Omental fat pad (tissue), 4 donors: ENCODE data around the gene CALY. TPM values are rescaled to one million over a fixed set of nuclear protein-coding genes. Genes with fewer than 3 reads are reported as not detected.

ENCODE experiments used
- ATAC-seq: fragments of 150-250 bp; one replicate; pipeline ENCODE4 v1.9.1; 2016; ENCODE audit warnings: mild to moderate bottlenecking, moderate library complexity; ENCODE audit not compliant: low FRiP score
- DNase-seq: peaks from one replicate; pipeline ENCODE4 v3.0.0-alpha.2; 2019; ENCODE audit warnings: low spot score
- total RNA-seq, 4 donors: library from RNA; depleted of rRNA; stranded (reverse); fragments of >200 nt; gene quantifications; one replicate each; pipeline ENCODE4 v1.1.0, GENCODE V29; 2016
- TF ChIP-seq, protein P1 (sequence below), 3 donors: fragments of 450-650 bp; IDR thresholded peaks; one replicate each; pipeline ENCODE4 v1.5.1; 2016 to 2017; ENCODE audit warnings: antibody characterized with exemption in 3 of 3, mild to moderate bottlenecking in 3 of 3, moderate library complexity in 2 of 3

Gene CALY
- total RNA-seq, 4 donors from 2014 or later = not detected

- TF ChIP-seq, protein P1, sequence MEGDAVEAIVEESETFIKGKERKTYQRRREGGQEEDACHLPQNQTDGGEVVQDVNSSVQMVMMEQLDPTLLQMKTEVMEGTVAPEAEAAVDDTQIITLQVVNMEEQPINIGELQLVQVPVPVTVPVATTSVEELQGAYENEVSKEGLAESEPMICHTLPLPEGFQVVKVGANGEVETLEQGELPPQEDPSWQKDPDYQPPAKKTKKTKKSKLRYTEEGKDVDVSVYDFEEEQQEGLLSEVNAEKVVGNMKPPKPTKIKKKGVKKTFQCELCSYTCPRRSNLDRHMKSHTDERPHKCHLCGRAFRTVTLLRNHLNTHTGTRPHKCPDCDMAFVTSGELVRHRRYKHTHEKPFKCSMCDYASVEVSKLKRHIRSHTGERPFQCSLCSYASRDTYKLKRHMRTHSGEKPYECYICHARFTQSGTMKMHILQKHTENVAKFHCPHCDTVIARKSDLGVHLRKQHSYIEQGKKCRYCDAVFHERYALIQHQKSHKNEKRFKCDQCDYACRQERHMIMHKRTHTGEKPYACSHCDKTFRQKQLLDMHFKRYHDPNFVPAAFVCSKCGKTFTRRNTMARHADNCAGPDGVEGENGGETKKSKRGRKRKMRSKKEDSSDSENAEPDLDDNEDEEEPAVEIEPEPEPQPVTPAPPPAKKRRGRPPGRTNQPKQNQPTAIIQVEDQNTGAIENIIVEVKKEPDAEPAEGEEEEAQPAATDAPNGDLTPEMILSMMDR (IDR thresholded peaks at IDR 0.05) = no peak
- ATAC-seq = no peak
- no peak for DNase-seq
Measured at GRCh38 chr10:133302230-133302629, 34.5 kb downstream of the CALY start.

DNA sequence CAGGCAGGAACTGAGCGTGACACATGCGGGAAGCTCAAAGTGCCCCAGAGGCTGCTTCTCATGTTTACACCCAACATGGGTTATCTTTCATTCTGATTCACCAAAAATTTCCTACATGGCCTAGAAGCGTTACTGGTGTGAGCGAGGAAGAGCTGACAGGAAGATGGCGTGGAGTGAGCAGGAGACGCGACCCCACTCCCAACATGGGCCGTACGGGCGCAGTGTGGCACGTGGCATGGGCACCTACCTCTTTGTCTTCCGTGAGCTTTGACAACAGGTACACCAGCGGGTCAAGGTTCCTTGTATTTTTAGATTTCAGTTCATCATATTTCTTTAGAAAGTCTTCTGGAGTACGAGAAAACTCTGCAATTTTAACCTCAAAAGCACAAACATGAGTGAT lies 37.0 kb downstream of the CALY start:
- ATAC-seq (no peak), DNase-seq (no peak)
- TF ChIP-seq, protein P1 (IDR thresholded peaks at IDR 0.05) = no peak

DNA sequence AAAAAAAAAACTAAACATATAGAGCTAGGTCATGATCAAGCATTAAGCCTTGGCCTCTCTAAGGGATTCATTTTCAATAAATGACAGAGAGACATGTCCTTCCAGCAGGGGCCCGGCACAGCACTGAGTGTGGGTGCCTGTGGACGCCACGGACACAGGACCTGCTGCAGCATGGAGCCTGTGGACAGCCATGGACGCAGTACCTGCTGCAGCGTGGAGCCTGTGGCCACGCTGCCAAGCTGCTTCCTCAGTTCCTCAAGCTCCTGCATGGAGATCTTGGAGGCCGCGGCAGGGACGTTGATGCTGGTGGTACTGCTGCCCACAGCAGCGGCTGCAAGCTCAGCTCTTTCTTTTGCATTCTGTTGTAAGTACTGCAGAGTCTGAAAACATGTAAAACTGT lies 37.5 kb downstream of the CALY start:
- TF ChIP-seq, protein P1 (IDR thresholded peaks at IDR 0.05) = no peak

GRCh38 chr10:133298466-133298865 lies 38.2 kb downstream of the CALY start:
- TF ChIP-seq, protein P1 (IDR thresholded peaks at IDR 0.05) = no peak
- ATAC-seq (no peak), DNase-seq (no peak)

More for the DNA sequence above, 37.5 kb downstream of the CALY start:
- no peak for ATAC-seq
- DNase-seq = no peak

DNA sequence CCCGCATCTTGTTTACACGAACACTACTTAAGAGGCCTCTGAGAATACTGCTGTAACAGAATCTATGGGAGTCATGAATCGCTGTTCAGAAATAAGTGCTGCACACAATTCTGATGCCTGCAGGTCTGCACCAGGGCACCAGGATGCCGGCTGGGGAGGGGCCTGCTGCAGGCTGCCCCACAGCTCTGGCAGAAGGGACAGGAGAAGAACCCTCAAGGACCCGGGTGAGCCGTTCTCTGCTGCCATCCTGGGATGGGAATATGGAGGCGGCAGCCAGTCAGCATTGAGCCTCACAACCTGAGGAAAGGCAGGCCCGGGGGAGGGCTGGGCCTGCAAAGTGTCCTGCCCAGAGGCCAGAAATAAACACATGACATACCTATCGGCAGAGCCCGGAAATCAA lies 39.2 kb downstream of the CALY start:
- TF ChIP-seq, protein P1 (IDR thresholded peaks at IDR 0.05) = no peak
- no peak for DNase-seq
- ATAC-seq = no peak

DNA sequence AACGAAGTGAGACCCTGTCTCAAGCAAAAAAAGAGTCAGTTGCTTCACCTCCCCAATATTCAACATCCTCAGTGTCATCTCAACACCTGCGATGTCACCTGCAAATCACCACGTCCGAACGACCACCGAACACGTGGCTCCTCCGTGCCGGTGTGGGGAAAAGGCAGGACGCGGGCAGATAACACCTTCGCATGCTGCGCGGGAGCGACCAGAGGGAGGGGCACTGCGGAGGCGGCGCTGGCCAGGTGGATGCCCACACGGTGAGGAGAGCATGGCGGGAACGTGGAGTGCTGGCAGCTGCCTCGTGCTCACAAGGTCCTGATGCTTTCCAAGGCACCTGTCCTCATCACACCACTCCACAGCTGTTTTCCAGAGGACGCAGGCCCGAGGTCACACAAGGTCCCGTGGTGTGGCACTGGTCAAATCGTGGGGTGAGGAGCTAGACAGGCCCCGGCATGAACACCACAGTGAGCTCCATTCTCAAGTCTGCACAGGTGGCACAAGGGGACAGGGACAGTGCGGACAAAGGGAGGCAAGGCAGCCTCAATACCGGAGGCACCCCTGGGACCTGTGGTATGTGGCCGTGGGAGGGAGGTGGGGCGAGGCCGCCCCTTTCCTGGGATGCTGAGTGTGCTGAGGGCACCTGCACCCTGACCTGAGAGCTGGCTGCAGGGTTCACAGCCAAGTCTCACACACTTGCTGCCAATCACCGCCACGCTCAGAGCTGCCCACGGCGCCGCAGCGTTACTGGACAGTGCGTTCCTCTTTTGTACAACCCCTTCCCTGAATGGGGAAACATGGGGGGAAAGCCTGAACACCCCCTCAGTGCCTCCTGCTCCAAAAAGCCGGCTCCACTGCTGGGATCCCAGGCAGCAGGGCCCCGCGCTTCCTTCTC lies 41.0 kb downstream of the CALY start:
- TF ChIP-seq, protein P1 (IDR thresholded peaks at IDR 0.05) = no peak
- ATAC-seq = no peak
- no peak for DNase-seq

GRCh38 chr10:133294189-133294588 lies 42.5 kb downstream of the CALY start:
- no peak for DNase-seq
- ATAC-seq = peak; percentile 39

More at GRCh38 chr10:133294189-133294588, 42.5 kb downstream of the CALY start:
- TF ChIP-seq, protein P1 (IDR thresholded peaks at IDR 0.05) = no peak
